Esophagus muscularis mucosa (tissue), 4 donors: ENCODE data around the gene TAS2R40.

Source experiments
- CTCF ChIP-seq, 3 experiments: fragments of 200-600 bp in 2 of 3; fragments of 450-650 bp in 1 of 3; sonication (generic) in 2 of 3; IDR thresholded peaks; one replicate each; pipeline ENCODE4 v1.5.1; 2017 to 2019; ENCODE audit warnings: antibody characterized with exemption in 3 of 3, mild to moderate bottlenecking in 2 of 3, moderate library complexity in 1 of 3
- EP300 ChIP-seq: sonication (generic); formaldehyde crosslinking; IDR thresholded peaks from one replicate; pipeline ENCODE4 v1.6.1; 2017; ENCODE audit warnings: antibody characterized with exemption
- POLR2A ChIP-seq: fragments of 450-650 bp; IDR thresholded peaks from one replicate; pipeline ENCODE4 v1.6.1; 2017; ENCODE audit warnings: antibody characterized with exemption, moderate library complexity, mild to moderate bottlenecking, low read depth
- POLR2AphosphoS5 ChIP-seq, 2 donors: sonication (generic); formaldehyde crosslinking; IDR thresholded peaks; one replicate each; pipeline ENCODE4 v1.6.1; 2017; ENCODE audit warnings: antibody characterized with exemption in 2 of 2

GRCh38 chr7:143225047-143225446 is 3.2 kb downstream of the TAS2R40 start:
- TF ChIP-seq CTCF (IDR thresholded peaks at IDR 0.05) (no peak), POLR2A (no peak), EP300 (no peak), POLR2AphosphoS5 (IDR thresholded peaks at IDR 0.05) (no peak)
